NCI-H82 treated with DMSO at 0.1 percent for 48 hours (cell line): ENCODE measurements around the gene FLOT1.
A peak's percentile ranks its signal among the peaks of the same experiment; 100 is the strongest.
"Not testable (repeated sequence)": the region's sequence is repeated elsewhere in the genome, so short reads cannot be mapped to it uniquely, and the experiment has no call there.

ENCODE experiments used
- DNase-seq: peaks from one replicate; lab custom pipeline; 2025; ENCODE audit not compliant: unreplicated experiment; lab: John Stamatoyannopoulos, UW

FLOT1 gene

DNA sequence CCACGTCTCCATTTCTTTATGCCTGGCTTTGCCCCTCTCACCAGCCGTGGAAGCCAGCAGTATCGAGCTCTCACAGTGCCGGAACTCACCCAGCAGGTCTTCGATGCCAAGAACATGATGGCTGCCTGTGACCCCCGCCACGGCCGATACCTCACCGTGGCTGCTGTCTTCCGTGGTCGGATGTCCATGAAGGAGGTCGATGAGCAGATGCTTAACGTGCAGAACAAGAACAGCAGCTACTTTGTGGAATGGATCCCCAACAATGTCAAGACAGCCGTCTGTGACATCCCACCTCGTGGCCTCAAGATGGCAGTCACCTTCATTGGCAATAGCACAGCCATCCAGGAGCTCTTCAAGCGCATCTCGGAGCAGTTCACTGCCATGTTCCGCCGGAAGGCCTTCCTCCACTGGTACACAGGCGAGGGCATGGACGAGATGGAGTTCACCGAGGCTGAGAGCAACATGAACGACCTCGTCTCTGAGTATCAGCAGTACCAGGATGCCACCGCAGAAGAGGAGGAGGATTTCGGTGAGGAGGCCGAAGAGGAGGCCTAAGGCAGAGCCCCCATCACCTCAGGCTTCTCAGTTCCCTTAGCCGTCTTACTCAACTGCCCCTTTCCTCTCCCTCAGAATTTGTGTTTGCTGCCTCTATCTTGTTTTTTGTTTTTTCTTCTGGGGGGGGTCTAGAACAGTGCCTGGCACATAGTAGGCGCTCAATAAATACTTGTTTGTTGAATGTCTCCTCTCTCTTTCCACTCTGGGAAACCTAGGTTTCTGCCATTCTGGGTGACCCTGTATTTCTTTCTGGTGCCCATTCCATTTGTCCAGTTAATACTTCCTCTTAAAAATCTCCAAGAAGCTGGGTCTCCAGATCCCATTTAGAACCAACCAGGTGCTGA, 18.4 kb downstream of the FLOT1 start:
- not testable (repeated sequence) for DNase-seq

DNA sequence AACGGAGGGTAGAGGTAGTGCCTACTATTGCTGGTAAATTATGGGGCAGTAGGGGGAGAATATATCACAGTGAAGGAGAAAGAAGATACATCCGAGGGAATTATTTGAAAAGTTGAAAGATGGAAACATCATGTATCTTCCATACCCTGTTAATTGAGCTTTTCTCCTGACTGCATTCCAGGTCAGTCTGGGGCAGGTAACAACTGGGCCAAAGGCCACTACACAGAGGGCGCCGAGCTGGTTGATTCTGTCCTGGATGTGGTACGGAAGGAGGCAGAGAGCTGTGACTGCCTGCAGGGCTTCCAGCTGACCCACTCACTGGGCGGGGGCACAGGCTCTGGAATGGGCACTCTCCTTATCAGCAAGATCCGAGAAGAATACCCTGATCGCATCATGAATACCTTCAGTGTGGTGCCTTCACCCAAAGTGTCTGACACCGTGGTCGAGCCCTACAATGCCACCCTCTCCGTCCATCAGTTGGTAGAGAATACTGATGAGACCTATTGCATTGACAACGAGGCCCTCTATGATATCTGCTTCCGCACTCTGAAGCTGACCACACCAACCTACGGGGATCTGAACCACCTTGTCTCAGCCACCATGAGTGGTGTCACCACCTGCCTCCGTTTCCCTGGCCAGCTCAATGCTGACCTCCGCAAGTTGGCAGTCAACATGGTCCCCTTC, 19.2 kb downstream of the FLOT1 start:
- DNase-seq, result not testable (repeated sequence)

DNA sequence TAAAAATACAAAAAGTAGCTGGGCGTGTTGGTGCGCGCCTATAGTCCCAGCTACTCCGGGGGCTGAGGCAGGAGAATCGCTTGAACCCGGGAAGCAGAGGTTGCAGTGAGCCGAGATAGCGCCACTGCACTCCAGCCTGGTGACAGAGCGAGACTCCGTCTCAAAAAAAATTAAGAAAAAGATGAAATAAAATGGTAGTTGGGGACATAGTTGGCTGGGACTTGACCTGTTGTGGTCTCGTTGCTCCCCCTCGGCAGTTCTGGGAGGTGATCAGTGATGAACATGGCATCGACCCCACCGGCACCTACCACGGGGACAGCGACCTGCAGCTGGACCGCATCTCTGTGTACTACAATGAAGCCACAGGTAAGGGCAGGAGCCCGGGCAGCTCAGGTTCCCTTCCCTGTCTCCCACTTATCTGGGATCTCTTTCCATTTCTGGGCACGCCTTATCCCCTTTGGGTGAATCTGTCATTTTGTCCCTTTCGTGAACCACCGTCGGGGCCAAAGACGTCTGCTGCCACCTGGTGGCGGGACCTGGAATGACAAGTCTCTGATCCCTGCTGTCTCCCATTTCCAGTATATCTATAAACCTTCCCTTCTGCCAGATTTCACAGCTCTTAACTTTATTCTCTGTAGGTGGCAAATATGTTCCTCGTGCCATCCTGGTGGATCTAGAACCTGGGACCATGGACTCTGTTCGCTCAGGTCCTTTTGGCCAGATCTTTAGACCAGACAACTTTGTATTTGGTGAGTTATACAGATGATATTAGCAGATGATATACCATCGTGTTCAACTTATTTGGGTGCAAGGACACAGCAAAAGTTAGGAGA, 20.0 kb downstream of the FLOT1 start:
- peak; percentile 58 for DNase-seq

DNA sequence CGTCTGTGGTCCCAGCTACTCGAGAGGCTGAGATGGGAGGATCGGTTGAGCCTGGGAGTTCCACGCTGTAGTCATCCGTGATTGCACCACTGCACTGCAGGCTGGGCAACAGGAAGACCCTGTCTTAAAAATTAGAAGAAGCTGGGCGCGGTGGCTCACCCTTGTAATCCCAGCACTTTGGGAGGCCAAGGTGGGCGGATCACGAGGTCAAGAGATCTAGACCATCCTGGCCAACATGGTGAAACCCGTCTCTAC, 20.5 kb downstream of the FLOT1 start:
- DNase-seq, result not testable (repeated sequence)

DNA sequence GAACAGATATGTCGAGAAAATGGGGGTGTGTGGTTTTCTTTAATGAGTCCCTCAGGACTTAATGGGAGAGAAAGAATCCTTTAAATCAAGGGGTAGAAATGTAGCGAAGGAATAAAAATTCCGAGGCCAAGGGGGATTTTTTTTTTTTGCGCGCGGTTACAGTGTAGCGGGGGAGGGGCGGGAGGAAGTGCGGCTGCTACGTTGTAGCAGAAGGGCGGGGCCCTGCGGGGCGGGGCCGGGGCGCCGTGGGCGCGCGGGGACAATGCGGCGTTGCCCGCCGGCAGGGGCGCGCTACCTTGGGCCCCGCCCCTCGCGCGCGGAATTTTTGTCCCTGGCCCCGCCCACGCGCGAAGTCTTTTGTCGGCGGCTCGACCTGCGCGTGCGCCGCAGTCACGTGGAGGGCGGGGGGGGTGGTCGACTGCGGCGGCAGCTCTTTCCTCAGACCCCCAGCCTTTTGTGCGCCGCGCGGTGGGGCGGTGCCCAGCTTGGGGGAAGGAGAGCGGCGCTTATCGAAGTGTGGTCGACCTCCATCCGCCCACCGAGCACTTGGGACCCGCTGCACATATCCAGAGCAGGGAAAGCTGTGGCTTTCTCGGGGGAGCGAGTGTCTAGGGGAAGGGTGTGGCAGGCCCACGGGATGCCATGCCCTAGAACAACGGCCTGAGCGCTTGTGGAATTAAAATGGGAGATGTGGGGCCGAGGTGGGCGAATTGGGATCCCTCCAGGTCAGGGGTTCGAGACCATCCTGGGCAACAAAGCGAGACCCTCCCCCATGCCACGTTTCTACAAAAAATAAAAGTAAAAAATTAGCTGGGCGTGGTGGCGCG, 21.1 kb downstream of the FLOT1 start:
- peak; percentile 77 for DNase-seq

DNA sequence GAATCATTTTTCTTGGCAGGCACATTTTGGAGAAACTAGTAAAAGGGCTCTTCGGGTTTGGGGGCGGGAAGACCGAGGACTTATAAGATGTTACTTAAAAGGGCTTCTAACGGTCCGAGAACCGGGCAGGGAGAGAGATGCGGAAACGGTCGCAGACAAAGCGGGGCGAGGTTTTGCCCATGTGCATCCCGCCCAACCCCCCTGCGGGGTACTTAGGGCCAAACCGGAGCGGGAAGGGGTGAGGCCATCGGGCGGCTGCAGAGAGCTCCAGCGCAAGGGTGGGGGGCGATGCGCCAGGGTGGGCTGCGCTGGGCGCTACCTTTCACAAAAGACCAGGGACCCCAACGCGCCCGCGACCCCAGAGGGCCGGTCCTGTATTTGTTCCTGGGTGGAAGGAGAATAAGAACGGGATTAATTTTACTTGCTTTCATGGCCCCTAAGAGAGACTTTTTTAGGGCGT, 21.7 kb downstream of the FLOT1 start:
- DNase-seq, result peak; percentile 51

DNA sequence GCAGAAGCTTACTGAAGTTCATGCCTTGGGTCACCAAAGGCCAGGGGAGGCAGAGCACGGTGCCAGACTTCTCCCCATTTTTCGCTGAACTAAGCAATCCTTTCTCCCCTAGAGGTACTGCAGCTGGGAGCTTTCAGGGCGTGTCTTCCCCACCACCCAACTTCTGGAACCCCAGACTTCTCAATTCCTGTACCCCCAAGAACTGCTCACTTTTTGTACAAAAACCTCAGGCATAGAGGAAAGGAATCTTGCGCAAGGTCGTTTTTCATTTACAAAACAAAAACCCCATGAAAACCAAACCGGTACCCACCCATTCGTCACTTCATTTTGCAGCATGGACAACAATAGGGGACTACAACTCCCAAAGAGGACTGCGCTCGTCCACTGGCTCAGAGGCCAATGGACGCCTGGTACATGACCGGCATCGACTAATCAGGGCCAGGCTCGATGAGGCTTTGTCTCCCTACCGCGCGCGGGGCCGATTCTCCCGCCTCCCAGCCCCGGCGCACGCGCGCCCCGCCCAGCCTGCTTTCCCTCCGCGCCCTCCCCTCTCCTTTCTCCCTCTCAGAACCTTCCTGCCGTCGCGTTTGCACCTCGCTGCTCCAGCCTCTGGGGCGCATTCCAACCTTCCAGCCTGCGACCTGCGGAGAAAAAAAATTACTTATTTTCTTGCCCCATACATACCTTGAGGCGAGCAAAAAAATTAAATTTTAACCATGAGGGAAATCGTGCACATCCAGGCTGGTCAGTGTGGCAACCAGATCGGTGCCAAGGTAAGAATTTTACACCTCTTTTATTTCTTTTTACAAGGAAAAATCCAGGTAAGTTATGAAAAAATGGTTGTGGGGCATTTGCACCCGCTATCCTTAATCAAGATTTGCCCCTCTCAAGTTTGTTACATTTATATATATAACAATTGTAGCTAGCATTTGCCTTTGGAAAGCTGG, 22.4 kb downstream of the FLOT1 start, which contains the start of gene TUBB:
Gene TUBB, plus strand, starts transcription at position 562 of the 947 bp plus-strand sequence. Its CDS starts 155 bp downstream, at position 717.
- peak; percentile 97 for DNase-seq

DNA sequence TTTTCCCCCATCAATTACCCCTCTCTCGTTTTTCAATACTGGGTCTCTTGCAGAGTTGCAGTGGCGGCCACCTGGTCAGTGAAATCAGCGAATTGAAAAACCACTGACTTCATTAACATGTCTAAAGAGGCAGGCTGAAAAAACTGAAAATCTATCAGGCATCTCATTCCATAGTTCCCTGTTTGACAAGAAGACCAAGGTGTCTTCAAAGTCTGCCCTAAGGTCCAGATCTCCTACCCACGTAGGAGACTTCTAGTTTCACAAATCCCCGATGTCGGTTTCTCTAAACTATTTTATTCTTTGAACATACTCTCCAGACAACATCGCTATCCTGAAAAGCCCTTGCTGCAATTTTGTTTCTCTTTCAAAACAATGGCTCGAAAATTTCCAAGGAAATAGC, 23.1 kb downstream of the FLOT1 start:
- no peak for DNase-seq

DNA sequence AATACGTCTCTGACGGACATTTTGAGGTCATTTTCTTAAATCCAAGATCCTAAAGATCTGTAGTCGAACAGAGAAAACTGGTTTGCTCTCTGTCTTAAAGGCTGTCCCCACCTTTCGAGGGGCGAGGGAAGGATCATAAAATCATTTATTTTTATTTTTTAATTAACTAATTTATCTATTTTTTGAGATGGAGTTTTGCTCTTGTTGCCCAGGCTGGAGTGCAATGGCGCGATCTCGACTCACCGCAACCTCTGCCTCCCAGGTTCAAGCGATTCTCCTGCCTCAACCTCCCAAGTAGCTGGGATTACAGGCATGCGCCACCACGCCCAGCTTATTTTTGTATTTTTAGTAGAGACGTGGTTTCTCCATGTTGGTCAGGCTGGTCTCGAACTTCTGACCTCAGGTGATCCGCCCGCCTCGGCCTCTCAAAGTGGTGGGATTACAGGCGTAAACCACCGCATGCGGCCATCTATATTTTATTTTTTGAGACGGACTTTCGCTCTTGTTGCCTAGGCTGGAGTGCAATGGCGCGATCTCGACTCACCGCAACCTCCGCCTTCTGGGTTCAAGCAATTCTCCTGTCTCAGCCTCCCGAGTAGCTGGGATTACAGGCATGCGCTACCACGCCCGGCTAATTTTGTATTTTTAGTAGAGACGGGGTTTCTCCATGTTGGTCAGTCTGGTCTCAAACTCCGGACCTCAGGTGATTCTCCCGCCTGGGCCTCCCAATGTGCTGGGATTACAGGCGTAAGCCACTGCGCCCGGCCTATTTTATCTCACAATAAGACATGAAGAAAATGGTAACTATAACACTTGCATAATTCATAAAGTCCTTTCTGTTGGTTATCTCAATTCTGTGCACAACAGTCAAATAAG, 24.4 kb downstream of the FLOT1 start:
- not testable (repeated sequence) for DNase-seq

DNA sequence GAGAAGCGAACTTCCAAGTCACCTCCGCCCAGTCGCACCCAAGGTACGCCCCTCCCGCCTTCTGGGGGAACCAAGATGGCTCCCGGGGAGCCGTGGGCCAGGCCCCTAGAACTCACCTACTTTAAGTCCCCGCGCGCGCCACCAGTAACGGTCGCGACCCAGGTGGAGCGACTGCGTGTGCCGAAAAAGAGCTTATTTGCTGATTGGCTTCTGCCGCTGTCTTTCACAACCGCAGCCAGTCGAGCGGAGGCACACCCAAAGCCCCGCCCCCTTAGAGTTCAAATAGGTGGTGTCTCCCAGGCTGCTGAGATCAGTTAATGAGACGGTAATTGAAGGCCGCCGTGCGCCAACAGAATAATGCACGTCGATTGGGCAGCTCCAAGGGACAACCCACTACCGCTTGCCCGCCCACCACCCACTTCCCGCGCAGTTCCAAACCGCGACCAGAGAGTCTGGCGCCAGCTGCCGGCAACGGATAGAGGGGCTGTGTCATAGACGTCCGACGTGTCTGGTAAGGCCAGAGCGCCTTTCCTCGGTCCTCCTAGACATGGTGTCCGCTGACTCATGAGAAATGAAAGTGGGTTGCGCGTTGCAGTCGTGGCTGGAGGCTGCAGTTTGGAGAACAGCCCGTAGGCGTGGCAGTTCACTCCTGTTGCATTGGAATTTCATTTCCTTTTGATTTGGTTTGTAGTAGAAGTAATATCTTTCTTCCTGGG, 25.2 kb downstream of the FLOT1 start, which contains the start of gene MDC1:
Gene MDC1, minus strand, starts transcription at position 153 of the 716 bp plus-strand sequence. CDS start 2,106 bp downstream, outside the sequence.
- DNase-seq, result peak; percentile 100

DNA sequence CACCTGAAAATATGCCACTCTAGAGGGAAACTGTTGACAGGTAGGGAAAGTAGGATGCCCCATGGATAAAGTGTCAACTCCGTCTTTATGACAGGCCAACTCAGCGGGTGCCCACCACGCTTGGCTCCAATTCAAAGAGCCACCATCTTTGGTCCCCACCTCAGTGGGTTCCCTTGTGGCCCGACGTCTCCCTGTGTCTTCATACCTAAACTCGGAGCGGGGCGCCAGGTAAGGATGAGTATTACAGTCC, 25.7 kb downstream of the FLOT1 start:
- no peak for DNase-seq

DNA sequence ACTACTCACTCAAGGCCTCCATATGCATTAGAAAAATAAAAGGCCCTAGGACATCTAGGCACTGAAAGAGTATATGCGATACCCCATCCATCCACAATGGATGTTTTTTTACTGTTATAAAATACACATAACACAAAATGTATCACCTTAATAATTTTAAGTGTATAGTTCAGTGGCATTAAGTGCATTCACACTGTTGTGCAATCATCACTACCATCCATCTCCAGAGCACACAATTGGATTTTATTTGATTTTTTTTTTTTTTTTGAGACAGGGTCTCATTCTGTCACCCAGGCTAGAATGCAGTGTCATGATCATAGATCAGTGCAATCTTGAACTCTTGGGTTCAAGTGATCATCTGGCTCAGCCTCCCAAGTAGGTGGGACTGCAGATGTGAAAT, 28.2 kb downstream of the FLOT1 start:
- no peak for DNase-seq

DNA sequence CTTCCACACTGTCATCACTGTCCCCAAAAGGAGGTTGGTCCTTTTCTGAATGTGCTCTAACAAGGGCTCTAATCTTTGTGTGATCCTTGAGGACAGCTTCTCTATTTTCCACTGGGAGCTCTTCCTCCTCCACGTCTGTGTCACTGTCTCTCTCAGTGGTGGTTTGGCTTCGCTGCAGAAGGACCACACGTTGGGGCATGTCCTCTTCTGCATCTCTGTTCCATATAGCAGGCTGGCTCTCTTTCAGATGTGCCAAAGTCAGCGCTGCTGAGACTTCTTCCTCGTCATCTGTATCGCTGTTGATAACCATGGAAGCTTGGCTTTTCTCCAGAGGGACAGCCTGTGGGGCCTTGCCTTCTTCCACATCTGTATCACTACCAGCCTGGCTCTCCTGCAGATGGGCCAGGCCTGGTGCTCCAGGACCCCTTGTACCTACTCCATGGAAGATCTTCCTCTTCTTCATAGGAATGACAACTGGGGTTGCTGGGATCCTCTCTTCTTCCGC, 30.0 kb downstream of the FLOT1 start:
- DNase-seq, result no peak

DNA sequence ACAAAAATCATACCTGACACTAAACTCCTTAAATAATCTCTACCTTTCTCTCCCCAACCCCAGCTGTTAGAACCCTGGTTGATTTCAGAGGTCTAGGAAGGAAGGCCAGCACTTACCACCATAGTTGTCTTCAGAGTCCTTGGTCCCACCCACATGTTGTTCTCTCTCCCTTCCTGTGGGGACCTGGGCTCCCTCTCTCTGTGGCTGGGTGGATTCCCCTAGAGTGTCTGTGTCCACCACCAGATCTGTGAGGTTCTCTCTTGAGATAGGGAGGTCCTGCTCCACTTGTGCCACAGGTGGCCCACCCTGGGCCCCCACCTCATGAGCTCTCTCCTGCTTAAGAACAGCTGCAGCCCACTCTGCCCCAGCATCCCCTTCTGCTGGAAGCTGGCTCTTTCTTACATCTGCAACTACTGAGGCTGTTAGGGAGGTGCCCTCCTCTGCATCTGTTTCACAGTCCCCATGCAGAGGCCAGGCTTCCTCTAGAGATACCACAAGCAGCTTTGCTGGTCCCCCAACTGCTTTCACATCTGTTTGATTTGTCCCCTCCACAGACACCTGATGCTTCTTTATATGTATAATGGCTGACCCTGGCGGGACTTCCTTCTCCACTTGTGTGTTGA, 30.6 kb downstream of the FLOT1 start:
- no peak for DNase-seq

DNA sequence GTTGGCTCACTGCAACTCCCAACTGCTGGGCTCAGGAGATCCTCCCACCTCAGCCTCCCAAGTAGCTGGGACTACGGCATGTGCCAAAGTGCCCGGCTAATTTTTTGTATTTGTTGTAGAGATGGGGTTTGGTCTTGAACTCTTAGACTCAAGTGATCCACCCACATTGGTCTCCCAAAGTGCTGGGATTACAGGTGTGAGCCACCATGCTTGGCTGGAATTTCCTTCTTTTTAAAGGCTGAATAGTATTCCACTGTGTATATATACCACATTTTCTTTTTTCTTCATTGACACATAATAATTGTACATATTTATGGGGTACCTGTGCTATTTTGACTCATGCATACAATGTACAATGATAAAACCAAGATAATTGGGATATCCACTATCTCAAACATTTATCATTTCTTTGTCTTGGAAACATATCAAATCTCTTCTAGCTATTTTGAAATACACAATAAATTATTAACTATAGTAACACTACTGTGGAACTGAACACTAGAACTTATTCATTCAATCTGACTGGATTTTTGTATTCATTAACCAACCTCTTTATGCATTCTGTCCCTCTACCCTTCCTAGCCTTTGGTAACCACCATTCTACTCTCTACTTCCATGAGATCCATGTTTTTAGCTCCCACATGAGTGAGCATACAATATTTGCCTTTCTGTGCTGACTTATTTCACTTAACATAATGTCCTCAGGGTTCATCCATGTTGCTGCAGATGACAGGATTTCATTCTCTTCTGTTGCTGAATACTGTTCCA, 33.2 kb downstream of the FLOT1 start:
- no peak for DNase-seq

DNA sequence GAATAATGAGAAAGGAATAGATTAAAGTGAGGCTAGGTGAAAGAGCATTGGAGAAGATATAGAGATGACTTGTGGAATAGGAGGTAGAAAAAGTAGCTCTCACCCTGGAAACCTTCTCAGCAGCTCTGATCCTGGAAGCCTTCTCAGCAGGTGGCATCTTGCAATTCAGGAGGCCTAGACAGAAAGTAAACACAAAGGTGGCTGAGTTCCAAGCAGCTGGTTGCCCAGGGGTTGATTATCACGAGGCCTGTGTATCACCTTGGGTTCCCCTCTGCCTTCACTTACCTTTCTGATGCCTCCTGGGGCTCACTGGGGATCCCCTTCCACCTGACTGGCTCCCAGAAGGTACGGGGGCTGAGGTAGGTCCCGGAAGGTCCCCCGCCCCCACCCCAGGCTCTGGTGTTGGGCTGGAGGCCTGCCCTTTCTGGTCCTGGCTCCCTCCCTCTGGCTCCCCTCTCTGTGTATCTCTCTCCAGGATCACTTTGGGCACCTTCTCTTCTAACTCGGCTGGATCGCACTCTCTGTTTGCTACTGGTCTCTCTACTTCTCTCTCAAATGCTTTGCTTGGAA, 35.1 kb downstream of the FLOT1 start:
- no peak for DNase-seq
